Urothelium cell line (cell line): ENCODE data around the gene TGFA.

Experiments used
- DNase-seq: peaks from one replicate; pipeline ENCODE4 v3.0.0; 2011; ENCODE audit warnings: low spot score, mixed read lengths
- FAIRE-seq: peaks from 2 replicates; lab custom pipeline; 2011; peaks lifted over from hg19 to GRCh38; lab: Jason Lieb, UNC

The TGFA gene

DNA sequence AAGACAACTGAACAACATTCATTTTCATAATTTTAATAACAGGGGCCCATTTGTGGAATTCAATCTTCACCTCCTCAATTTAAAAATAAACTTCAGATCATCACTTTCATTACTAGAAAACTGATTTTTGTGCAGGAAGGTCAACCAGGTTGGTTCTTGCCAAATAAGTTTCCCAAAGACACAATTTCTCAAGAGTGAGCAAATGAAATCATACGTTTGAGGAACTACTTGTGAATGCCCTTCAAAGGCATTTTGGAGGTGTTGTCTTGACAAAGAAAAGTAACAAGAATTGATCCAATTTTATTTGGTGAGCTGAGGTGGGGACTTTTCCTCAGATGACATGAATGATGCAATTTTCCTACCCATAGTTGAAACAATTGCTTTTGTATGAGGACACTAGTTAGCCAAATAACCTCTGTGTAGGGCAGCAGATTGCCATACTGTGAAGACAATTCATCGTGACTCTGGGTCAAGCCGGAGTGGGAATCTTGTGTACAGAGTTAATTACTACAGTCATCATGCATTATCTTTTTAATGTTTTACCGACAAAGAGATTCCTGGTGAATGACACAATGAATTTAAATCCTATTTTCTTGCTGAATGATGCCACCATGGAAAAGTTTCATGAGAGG is 121.8 kb downstream of the TGFA start:
- FAIRE-seq (no peak), DNase-seq (no peak)

DNA sequence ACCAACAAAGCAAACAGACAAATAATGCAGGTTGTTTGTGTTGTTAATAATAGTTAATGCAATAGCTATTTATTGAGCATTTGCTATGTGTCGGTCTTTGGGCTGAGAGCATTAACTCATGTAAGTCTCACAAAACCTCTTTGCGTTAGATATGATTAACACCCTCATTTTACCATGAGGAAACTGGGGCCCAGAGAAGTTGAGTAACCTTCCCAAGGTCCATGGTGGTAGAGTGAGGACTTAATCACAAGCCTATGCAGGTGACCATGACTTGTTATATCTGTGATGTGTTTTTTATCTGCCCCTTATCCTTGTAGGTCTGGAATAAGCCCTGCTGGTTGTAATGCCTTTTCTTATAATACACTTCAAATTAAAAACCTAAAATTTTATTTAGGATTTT is 127.3 kb downstream of the TGFA start:
- no peak for FAIRE-seq
- DNase-seq, result no peak

DNA sequence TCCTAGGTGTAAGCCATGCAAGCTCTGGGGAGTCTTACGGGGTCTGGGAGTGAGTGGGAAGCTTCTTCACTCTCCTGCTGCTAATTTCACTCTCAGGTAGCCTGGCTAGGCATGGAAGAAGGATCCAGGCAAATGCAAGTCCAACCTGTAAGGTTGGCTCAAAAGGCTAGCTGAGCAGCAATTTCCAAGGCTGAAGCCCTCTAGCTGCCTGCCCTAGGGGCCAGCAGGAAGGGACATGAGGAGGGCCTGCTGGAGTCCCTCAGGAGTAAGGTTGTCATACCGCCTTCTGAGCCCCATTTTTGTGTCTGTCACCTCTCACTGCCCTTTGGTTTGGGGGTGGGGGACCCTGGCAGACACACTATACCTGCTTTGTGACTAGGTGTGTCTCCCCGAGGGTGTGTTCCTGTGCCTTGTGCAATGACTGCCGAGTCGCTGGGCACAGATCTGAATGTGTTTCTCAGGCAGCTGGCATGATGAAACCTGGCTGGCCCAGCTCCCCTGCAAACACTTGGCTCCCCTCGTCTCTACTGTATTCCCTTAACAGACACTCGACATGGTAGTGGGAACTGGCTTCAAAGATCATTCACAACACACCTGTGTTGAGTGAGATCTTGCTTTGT is 127.8 kb downstream of the TGFA start:
- DNase-seq, result no peak
- peak; percentile 48 for FAIRE-seq

DNA sequence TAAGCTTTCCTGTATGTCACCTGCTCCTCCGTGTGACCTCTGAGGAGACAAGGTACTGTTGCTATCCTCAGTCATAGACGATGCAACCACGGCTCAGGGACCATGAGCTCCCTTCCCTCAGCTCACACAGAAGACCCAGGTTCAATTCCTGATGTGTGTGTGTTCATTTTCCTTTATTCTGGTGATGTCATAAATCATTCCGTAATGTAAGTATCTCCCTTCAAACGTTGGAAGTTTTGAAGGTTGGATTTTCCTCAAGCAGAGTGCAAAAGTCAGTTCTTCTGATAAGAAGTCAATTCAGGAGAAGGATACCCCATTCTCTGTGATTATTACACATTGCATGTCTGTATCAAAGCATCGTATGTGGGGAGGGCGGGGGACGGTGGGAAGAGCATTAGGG is 132.9 kb downstream of the TGFA start:
- FAIRE-seq (no peak), DNase-seq (no peak)

DNA sequence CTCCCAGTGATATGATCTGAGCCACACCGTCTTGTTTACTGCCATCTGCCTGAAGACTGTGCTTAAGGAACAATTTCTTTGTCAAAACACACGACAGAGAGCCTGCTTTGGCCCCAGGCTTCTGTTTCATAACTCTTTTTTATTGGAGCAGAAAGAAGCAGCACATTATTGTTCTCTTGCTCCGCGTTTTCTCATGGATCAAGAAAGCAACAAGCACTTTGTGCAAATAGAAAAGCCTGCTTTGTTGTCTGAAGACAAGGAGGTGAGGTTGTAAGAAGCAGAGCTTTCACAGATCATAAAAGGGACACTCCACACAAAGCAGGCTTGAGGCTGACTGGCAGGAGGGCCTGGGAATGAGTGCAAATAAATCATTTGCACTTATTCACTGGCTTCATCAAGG is 133.5 kb downstream of the TGFA start:
- no peak for DNase-seq

DNA sequence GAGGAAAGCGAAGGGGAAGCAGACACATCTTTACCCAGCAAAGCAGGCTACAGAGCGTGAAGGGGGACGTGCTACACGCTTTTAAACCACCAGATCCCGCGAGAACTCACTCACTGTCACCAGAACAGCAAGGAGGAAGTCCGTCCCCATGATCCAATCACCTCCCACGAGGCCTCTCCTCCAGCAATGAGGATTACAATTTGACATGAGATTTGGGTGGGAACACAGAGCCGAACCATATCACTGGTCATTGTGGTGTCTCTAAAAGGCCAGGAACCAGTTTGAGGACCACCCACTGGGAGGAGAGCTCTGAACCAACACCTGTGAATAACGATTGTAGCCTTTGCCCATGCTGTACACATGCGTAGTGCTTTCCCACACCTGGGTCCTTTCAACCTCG is 135.1 kb downstream of the TGFA start:
- DNase-seq, result no peak
- FAIRE-seq, result no peak

More for the DNA sequence above, 133.5 kb downstream of the TGFA start:
- no peak for FAIRE-seq

DNA sequence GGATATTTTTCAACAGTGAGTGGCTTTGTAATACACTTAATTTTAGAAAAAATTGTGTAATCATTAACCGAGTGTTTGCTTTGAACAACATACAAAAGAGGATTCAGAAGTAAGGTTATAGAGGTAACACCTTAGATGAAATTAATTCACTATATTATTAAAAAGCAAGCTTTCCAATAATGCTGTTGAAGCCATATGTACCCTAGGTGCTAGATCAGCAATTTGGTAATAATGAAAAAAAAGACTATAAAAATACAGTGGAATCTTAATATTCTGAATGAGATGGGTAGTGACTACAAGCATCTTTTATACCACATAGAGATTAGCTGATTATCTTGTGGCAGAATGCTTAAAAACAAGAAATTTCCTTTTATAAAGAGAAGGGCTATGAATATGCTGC is 136.6 kb downstream of the TGFA start:
- FAIRE-seq, result no peak
- DNase-seq, result no peak

DNA sequence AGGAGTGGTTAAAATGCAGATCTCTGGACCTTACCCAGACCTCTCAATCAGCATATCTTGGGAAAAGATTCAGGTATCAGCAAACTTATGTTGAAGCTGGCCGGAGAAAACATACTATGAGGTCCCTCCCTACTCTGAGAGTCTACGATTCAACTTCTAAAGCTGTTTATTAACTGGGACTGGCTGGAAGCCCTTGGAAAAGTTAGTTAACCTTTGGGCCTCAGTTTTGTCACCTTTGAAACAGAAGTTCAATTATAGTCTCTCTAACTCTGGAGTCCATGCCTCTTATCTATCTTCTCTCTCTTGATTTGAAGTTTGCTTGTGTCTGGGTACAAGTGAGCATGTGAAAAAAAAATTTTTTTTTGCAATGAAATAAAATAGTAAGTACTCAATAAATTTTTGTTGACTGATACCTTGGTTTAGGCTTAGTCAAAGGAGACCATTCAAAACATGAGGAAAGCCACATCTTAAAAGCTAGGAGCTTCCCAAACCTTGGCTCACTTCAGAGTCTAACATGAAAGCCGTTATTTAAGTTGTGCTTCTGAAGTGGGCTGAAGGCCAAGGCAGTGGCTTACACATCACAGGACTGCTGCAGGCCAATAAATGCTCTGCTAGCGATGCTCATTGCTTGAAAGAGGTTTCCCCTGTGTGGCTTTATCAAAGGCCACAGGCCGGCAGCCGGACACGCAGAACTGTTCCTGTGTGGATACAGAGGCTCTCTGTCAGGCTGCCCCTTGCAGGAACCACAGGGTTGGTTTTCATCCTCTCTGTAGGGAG is 141.1 kb downstream of the TGFA start:
- no peak for DNase-seq
- FAIRE-seq, result no peak

DNA sequence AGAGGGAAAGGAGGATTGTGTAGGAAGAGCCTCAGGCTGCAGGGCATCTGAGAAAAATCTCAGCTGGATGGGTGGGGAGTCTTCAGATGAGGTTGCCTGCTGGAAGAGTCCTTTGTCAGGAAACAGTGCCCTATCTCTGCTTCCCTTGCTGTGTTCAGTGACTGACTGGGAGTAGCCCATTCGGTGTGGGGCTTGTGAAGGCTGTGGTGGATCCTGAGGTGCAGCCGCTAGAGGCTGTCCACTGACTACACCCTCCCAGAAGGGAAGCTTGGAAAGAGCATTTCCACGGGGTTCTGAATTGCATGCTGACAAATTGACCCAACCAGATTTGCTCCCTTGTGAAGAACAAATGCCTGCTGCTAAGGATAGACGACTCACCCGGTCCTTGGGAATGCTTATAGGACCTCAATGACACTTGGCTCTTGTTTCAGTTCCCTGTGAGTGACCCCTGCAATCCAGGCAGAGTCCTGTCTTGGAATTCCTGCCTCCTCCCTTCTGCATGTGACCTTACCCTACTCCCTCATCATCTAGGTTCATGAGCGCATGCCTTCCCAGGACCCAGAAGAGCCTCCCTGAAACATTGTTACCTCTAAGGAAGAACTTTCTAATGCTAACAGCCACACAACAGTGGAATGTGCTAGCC is 142.0 kb downstream of the TGFA start:
- no peak for DNase-seq
- no peak for FAIRE-seq

DNA sequence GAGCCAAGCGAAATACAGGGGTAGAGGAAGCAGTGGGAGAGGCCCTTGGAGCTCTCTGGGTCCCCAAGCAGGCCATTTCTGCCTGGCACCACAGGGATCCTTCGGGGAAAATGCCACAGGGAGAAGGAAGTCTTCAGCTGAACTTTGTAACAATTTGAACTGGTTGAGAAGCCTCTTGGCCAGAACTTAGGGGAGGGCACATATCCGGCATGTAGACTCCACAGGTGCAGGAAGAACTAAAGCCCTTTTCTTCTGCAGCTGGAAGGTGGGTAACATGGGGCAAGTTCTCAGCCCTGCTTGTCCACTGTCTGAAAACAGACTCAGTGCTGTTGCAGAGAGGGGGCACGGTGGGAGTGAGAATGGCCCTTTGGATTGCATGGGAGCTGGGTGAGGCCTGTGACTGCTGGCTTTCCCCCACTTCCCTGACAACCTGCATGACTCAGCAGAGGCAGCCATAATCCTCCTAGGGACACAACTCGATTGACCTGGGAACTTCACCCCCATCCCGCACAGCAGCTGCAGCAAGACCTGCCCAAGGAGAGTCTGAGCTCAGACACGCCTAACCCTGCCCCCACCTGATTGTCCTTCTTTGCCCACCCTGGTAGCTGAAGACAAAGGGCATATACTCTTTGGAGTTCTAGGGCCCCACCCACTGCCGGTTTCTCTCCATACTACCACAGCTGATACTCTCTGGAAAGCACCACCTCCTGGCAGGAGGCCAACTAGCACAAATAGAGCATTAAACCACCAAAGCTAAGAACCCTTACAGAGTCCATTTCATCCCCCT is 150.2 kb downstream of the TGFA start:
- DNase-seq, result no peak
- FAIRE-seq, result no peak

DNA sequence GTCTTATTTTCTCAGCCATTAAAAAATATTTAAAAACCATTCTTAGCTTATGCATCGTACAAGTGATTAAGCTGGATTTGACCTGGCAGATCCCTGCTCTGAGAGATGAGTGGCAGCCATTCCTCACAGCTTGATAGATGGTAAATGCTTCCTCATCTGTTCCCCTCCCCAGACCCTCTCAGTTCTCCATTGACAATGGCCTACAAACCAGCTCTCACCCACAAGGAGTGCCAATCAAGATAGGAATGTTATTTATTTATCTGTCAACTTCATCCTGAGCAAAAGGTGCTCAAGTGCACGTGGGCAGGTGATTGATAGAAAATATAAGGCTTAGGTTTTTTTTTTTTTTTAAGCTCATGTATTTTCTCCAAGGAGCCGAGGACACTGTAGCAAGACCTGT is 153.1 kb downstream of the TGFA start:
- DNase-seq (no peak), FAIRE-seq (no peak)

DNA sequence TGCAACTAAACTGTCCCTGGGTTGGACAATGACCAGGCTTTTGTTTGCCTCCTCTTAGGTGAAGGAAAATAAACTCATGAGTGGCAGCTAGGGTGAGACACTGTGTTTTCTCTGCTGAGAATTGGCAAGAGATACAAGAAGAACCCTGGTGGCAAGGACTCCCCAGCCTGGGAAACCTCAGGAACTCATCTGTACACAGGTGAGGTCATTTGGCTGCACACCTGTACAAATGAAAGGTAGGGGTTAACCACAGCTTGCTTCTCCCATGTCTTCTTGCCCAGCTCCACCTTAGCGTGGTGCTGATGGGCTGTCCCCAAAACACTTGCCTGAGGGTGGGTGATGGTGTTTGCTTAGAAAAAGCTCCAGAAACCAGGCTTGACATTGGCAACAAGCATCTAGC is 154.6 kb downstream of the TGFA start:
- FAIRE-seq (no peak), DNase-seq (no peak)
